Esophagus muscularis mucosa (tissue), 4 donors: ENCODE measurements around the gene MXI1. TPM values are rescaled to one million over a fixed set of nuclear protein-coding genes. Genes with fewer than 3 reads are reported as not detected.
A peak's percentile ranks its signal among the peaks of the same experiment; 100 is the strongest.

Experiments
- DNase-seq: peaks from one replicate; pipeline ENCODE4 v3.0.0-alpha.2; 2017; ENCODE audit errors: extremely low spot score
- H3K27ac ChIP-seq, 4 donors: fragments of 200-600 bp; sonication (generic); replicated peaks in 1 of 4; 1 replicate in 3 of 4; 2 replicates in 1 of 4; pipeline ENCODE4 v1.5.1; 2016 to 2019; ENCODE audit warnings: mild to moderate bottlenecking in 1 of 4
- H3K27me3 ChIP-seq, 4 donors: fragments of 200-600 bp; sonication (generic); one replicate each; pipeline versions ENCODE4 v1.5.1 to v1.6.0; 2016 to 2019
- H3K36me3 ChIP-seq, 4 donors: fragments of 200-600 bp; sonication (generic); one replicate each; pipeline ENCODE4 v1.5.1; 2016 to 2019
- H3K4me1 ChIP-seq, 4 donors: fragments of 200-600 bp; sonication (generic); one replicate each; pipeline ENCODE4 v1.5.1; 2016 to 2019
- H3K4me3 ChIP-seq, 4 donors: fragments of 200-600 bp; sonication (generic); 1 replicate in 2 of 4; 2 replicates in 2 of 4; pipeline ENCODE4 v1.5.1; 2016 to 2019; ENCODE audit warnings: mild to moderate bottlenecking in 4 of 4, moderate library complexity in 1 of 4
- H3K9me3 ChIP-seq, 4 donors: fragments of 200-600 bp; sonication (generic); 1 replicate in 3 of 4; 2 replicates in 1 of 4; pipeline ENCODE4 v1.5.1; 2016 to 2019
- CTCF ChIP-seq, 3 experiments: fragments of 200-600 bp in 2 of 3; fragments of 450-650 bp in 1 of 3; sonication (generic) in 2 of 3; IDR thresholded peaks; one replicate each; pipeline ENCODE4 v1.5.1; 2017 to 2019; ENCODE audit warnings: antibody characterized with exemption in 3 of 3, mild to moderate bottlenecking in 2 of 3, moderate library complexity in 1 of 3
- EP300 ChIP-seq: sonication (generic); formaldehyde crosslinking; IDR thresholded peaks from one replicate; pipeline ENCODE4 v1.6.1; 2017; ENCODE audit warnings: antibody characterized with exemption
- POLR2A ChIP-seq: fragments of 450-650 bp; IDR thresholded peaks from one replicate; pipeline ENCODE4 v1.6.1; 2017; ENCODE audit warnings: antibody characterized with exemption, moderate library complexity, mild to moderate bottlenecking, low read depth
- POLR2AphosphoS5 ChIP-seq, 2 donors: sonication (generic); formaldehyde crosslinking; IDR thresholded peaks; one replicate each; pipeline ENCODE4 v1.6.1; 2017; ENCODE audit warnings: antibody characterized with exemption in 2 of 2
- WGBS: methylation state at CpG from one replicate; pipeline ENCODE4 v1.1.5; 2018; 5-methylcytosine and 5-hydroxymethylcytosine counted together
- intact Hi-C: fragments of 100-400 bp; cut with DNase I; formaldehyde crosslinking; loops from one replicate; pipeline ENCODE4 v1.15.1; 2023
- total RNA-seq, 4 donors: library from RNA; depleted of rRNA; stranded (reverse); fragments of >200 nt; gene quantifications; one replicate each; pipeline versions ENCODE4 v1.1.0 to v1.2.1, GENCODE V29; 2016

The MXI1 gene
- total RNA-seq, 4 donors from 2014 or later = 198 to 292 (median 226) TPM

GRCh38 chr10:110174816-110175215 lies 32.6 kb upstream of the MXI1 start:
- Histone ChIP-seq H3K27me3 (peaks cover 0 to 9% (median 0%) of the 10 kb centered on the region in 4 donors), H3K36me3 (no peaks in the 10 kb centered on the region), H3K4me1 (peaks cover 5 to 16% (median 12%) of the 10 kb centered on the region in 4 donors), H3K9me3 (no peaks in the 10 kb centered on the region), H3K4me3 (no peak overlapping the region), H3K27ac (no peak overlapping the region)
- DNase-seq = peak; percentile 29
- WGBS = 94% methylated on average over 5 of the region's 5 CpGs
- intact Hi-C loops = no loop called here
- no peak for TF ChIP-seq POLR2A
- TF ChIP-seq EP300 = no peak
- TF ChIP-seq POLR2AphosphoS5 (IDR thresholded peaks at IDR 0.05) = no peak
- no peak for TF ChIP-seq CTCF (IDR thresholded peaks at IDR 0.05)

GRCh38 chr10:110175406-110175805 lies 32.0 kb upstream of the MXI1 start:
- Histone ChIP-seq H3K9me3 (no peaks in the 10 kb centered on the region), H3K36me3 (no peaks in the 10 kb centered on the region), H3K4me3 (no peak overlapping the region), H3K27me3 (peaks cover 0 to 9% (median 0%) of the 10 kb centered on the region in 4 donors), H3K4me1 (peaks cover 2 to 10% (median 7%) of the 10 kb centered on the region in 4 donors), H3K27ac (no peak overlapping the region)
- WGBS = 92% methylated on average over 2 of the region's 2 CpGs
- DNase-seq = no peak
- TF ChIP-seq EP300 (no peak), CTCF (IDR thresholded peaks at IDR 0.05) (no peak), POLR2AphosphoS5 (IDR thresholded peaks at IDR 0.05) (no peak), POLR2A (no peak)
- intact Hi-C loops = no loop called here

GRCh38 chr10:110176141-110177030 lies 31.0 kb upstream of the MXI1 start:
- Histone ChIP-seq H3K4me3 (no peak overlapping the region), H3K4me1 (peaks cover 0 to 10% (median 2%) of the 10 kb centered on the region in 4 donors), H3K27me3 (peaks cover 0 to 9% (median 0%) of the 10 kb centered on the region in 4 donors), H3K9me3 (no peaks in the 10 kb centered on the region), H3K36me3 (no peaks in the 10 kb centered on the region), H3K27ac (no peak overlapping the region)
- DNase-seq = peak; percentile 72
- intact Hi-C loops = no loop called here
- TF ChIP-seq EP300 (no peak), CTCF (IDR thresholded peaks at IDR 0.05) (no peak), POLR2A (no peak), POLR2AphosphoS5 (IDR thresholded peaks at IDR 0.05) (no peak)
- WGBS = 59% methylated on average over 19 of the region's 19 CpGs

- no peaks in the 10 kb centered on the region for H3K36me3 ChIP-seq
- H3K27me3 ChIP-seq = peaks cover 0 to under 1% (median 0%) of the 10 kb centered on the region in 4 donors
- intact Hi-C loops = no loop called here
- TF ChIP-seq POLR2A (no peak), EP300 (no peak)
- H3K4me1 ChIP-seq = peaks cover 0 to 10% (median 2%) of the 10 kb centered on the region in 4 donors
- H3K27ac ChIP-seq = no peak overlapping the region
- 91% methylated on average over 7 of the region's 7 CpGs for WGBS
- DNase-seq = no peak
- no peak overlapping the region for H3K4me3 ChIP-seq
- no peaks in the 10 kb centered on the region for H3K9me3 ChIP-seq
Observed at GRCh38 chr10:110179220-110179619, 28.2 kb upstream of the MXI1 start.

GRCh38 chr10:110181451-110181850 lies 26.0 kb upstream of the MXI1 start:
- no peak for TF ChIP-seq CTCF (IDR thresholded peaks at IDR 0.05)
- TF ChIP-seq POLR2AphosphoS5 (IDR thresholded peaks at IDR 0.05) = no peak
- TF ChIP-seq POLR2A = no peak
- TF ChIP-seq EP300 = no peak
- no peak overlapping the region for H3K27ac ChIP-seq
- intact Hi-C loops = no loop called here
- H3K9me3 ChIP-seq = no peaks in the 10 kb centered on the region
- no peaks in the 10 kb centered on the region for H3K27me3 ChIP-seq
- H3K36me3 ChIP-seq = no peaks in the 10 kb centered on the region
- H3K4me3 ChIP-seq = no peak overlapping the region
- H3K4me1 ChIP-seq = no peaks in the 10 kb centered on the region
- DNase-seq = no peak
- 84% methylated on average over 8 of the region's 10 CpGs for WGBS
